ENCODE data around the gene ZIC2. TPM values are rescaled to one million over a fixed set of nuclear protein-coding genes. Genes with fewer than 3 reads are reported as not detected.
A peak's percentile ranks its signal among the peaks of the same experiment; 100 is the strongest.

Gene ZIC2
- total and polyA plus RNA-seq, 2 donors = 0.05 to 0.30 TPM

- no peak overlapping the region for H3K4me3 ChIP-seq (ENCODE audit: low read length in 2 of 2)
- no peak overlapping the region for H3K27ac ChIP-seq (ENCODE audit: low read depth in 1 of 2, low read length in 1 of 2)
- peak in 1 of 9 donors; percentile 15 for DNase-seq (ENCODE audit: low read depth in 6 of 9, low spot score in 9 of 9)
- no peaks in the 10 kb centered on the region for H3K36me3 ChIP-seq (ENCODE audit: control insufficient read depth in 2 of 2, insufficient read depth in 2 of 2, low read length in 1 of 2)
- 12% methylated on average over 20 of the region's 20 CpGs for WGBS
- H3K4me1 ChIP-seq (ENCODE audit: control insufficient read depth in 2 of 2, insufficient read depth in 2 of 2, low read length in 2 of 2) = peaks cover 6 to 22% of the 10 kb centered on the region in 2 donors
- peaks cover 1 to 23% of the 10 kb centered on the region in 2 donors for H3K9me3 ChIP-seq (ENCODE audit: control insufficient read depth in 2 of 2, insufficient read depth in 1 of 2, low read length in 1 of 2)
- peaks cover 87 to 99% of the 10 kb centered on the region in 2 donors for H3K27me3 ChIP-seq (ENCODE audit: control insufficient read depth in 2 of 2, insufficient read depth in 1 of 2, low read length in 1 of 2)
Measured at GRCh38 chr13:99987154-99988019, 5.8 kb downstream of the ZIC2 start.

GRCh38 chr13:99988529-99989275 lies 7.1 kb downstream of the ZIC2 start:
- H3K9me3 ChIP-seq (ENCODE audit: control insufficient read depth in 2 of 2, insufficient read depth in 1 of 2, low read length in 1 of 2) = peaks cover 1 to 16% of the 10 kb centered on the region in 2 donors
- no peak overlapping the region for H3K4me3 ChIP-seq (ENCODE audit: low read length in 2 of 2)
- DNase-seq (ENCODE audit: low read depth in 6 of 9, low spot score in 9 of 9) = peak in 1 of 9 donors; percentile 4
- H3K27me3 ChIP-seq (ENCODE audit: control insufficient read depth in 2 of 2, insufficient read depth in 1 of 2, low read length in 1 of 2) = peaks cover 82 to 99% of the 10 kb centered on the region in 2 donors
- WGBS = 8% methylated on average over 43 of the region's 43 CpGs
- H3K4me1 ChIP-seq (ENCODE audit: control insufficient read depth in 2 of 2, insufficient read depth in 2 of 2, low read length in 2 of 2) = peaks cover 4 to 15% of the 10 kb centered on the region in 2 donors
- H3K36me3 ChIP-seq (ENCODE audit: control insufficient read depth in 2 of 2, insufficient read depth in 2 of 2, low read length in 1 of 2) = no peaks in the 10 kb centered on the region
- no peak overlapping the region for H3K27ac ChIP-seq (ENCODE audit: low read depth in 1 of 2, low read length in 1 of 2)

GRCh38 chr13:99989276-99990125 lies 7.9 kb downstream of the ZIC2 start:
- Histone ChIP-seq H3K4me3 (ENCODE audit: low read length in 2 of 2) (no peak overlapping the region), H3K27me3 (ENCODE audit: control insufficient read depth in 2 of 2, insufficient read depth in 1 of 2, low read length in 1 of 2) (peaks cover 79 to 99% of the 10 kb centered on the region in 2 donors), H3K36me3 (ENCODE audit: control insufficient read depth in 2 of 2, insufficient read depth in 2 of 2, low read length in 1 of 2) (no peaks in the 10 kb centered on the region), H3K27ac (ENCODE audit: low read depth in 1 of 2, low read length in 1 of 2) (no peak overlapping the region), H3K4me1 (ENCODE audit: control insufficient read depth in 2 of 2, insufficient read depth in 2 of 2, low read length in 2 of 2) (peaks cover 4 to 15% of the 10 kb centered on the region in 2 donors), H3K9me3 (ENCODE audit: control insufficient read depth in 2 of 2, insufficient read depth in 1 of 2, low read length in 1 of 2) (peaks cover 1 to 14% of the 10 kb centered on the region in 2 donors)
- DNase-seq (ENCODE audit: low read depth in 6 of 9, low spot score in 9 of 9) = peak in 1 of 9 donors; percentile 17
- 8% methylated on average over 42 of the region's 42 CpGs for WGBS

- Histone ChIP-seq H3K27ac (ENCODE audit: low read depth in 1 of 2, low read length in 1 of 2) (no peak overlapping the region), H3K36me3 (ENCODE audit: control insufficient read depth in 2 of 2, insufficient read depth in 2 of 2, low read length in 1 of 2) (no peaks in the 10 kb centered on the region), H3K4me3 (ENCODE audit: low read length in 2 of 2) (no peak overlapping the region), H3K4me1 (ENCODE audit: control insufficient read depth in 2 of 2, insufficient read depth in 2 of 2, low read length in 2 of 2) (peaks cover 0 to 11% of the 10 kb centered on the region in 2 donors), H3K27me3 (ENCODE audit: control insufficient read depth in 2 of 2, insufficient read depth in 1 of 2, low read length in 1 of 2) (peaks cover 73 to 100% of the 10 kb centered on the region in 2 donors), H3K9me3 (ENCODE audit: control insufficient read depth in 2 of 2, insufficient read depth in 1 of 2, low read length in 1 of 2) (peaks cover 1 to 14% of the 10 kb centered on the region in 2 donors)
- 8% methylated on average over 42 of the region's 42 CpGs for WGBS
- peak in 1 of 9 donors; percentile 7 for DNase-seq (ENCODE audit: low read depth in 6 of 9, low spot score in 9 of 9)
Measured at GRCh38 chr13:99990126-99990977, 8.8 kb downstream of the ZIC2 start.

- Histone ChIP-seq H3K27ac (ENCODE audit: low read depth in 1 of 2, low read length in 1 of 2) (no peak overlapping the region), H3K9me3 (ENCODE audit: control insufficient read depth in 2 of 2, insufficient read depth in 1 of 2, low read length in 1 of 2) (peaks cover 1 to 14% of the 10 kb centered on the region in 2 donors), H3K36me3 (ENCODE audit: control insufficient read depth in 2 of 2, insufficient read depth in 2 of 2, low read length in 1 of 2) (no peaks in the 10 kb centered on the region), H3K27me3 (ENCODE audit: control insufficient read depth in 2 of 2, insufficient read depth in 1 of 2, low read length in 1 of 2) (peaks cover 76 to 100% of the 10 kb centered on the region in 2 donors), H3K4me1 (ENCODE audit: control insufficient read depth in 2 of 2, insufficient read depth in 2 of 2, low read length in 2 of 2) (peaks cover 0 to 11% of the 10 kb centered on the region in 2 donors), H3K4me3 (ENCODE audit: low read length in 2 of 2) (no peak overlapping the region)
- DNase-seq (ENCODE audit: low read depth in 6 of 9, low spot score in 9 of 9) = peak in 1 of 9 donors; percentile 2
- WGBS = 12% methylated on average over 35 of the region's 35 CpGs
Measured at GRCh38 chr13:99991013-99991827, 9.6 kb downstream of the ZIC2 start.

- Histone ChIP-seq H3K4me3 (ENCODE audit: low read length in 2 of 2) (no peak overlapping the region), H3K27me3 (ENCODE audit: control insufficient read depth in 2 of 2, insufficient read depth in 1 of 2, low read length in 1 of 2) (peaks cover 77 to 100% of the 10 kb centered on the region in 2 donors), H3K36me3 (ENCODE audit: control insufficient read depth in 2 of 2, insufficient read depth in 2 of 2, low read length in 1 of 2) (no peaks in the 10 kb centered on the region), H3K4me1 (ENCODE audit: control insufficient read depth in 2 of 2, insufficient read depth in 2 of 2, low read length in 2 of 2) (peaks cover 0 to 11% of the 10 kb centered on the region in 2 donors), H3K27ac (ENCODE audit: low read depth in 1 of 2, low read length in 1 of 2) (no peak overlapping the region), H3K9me3 (ENCODE audit: control insufficient read depth in 2 of 2, insufficient read depth in 1 of 2, low read length in 1 of 2) (peaks cover 1 to 14% of the 10 kb centered on the region in 2 donors)
- peak in 1 of 9 donors; percentile 21 for DNase-seq (ENCODE audit: low read depth in 6 of 9, low spot score in 9 of 9)
- WGBS = 13% methylated on average over 36 of the region's 36 CpGs
Measured at GRCh38 chr13:99991828-99992775, 10.5 kb downstream of the ZIC2 start.

GRCh38 chr13:99992949-99993351 lies 11.4 kb downstream of the ZIC2 start:
- DNase-seq (ENCODE audit: low read depth in 6 of 9, low spot score in 9 of 9) = peak in 1 of 9 donors; percentile 32
- Histone ChIP-seq H3K36me3 (ENCODE audit: control insufficient read depth in 2 of 2, insufficient read depth in 2 of 2, low read length in 1 of 2) (no peaks in the 10 kb centered on the region), H3K4me1 (ENCODE audit: control insufficient read depth in 2 of 2, insufficient read depth in 2 of 2, low read length in 2 of 2) (peaks cover 0 to 11% of the 10 kb centered on the region in 2 donors), H3K27ac (ENCODE audit: low read depth in 1 of 2, low read length in 1 of 2) (no peak overlapping the region), H3K4me3 (ENCODE audit: low read length in 2 of 2) (no peak overlapping the region), H3K27me3 (ENCODE audit: control insufficient read depth in 2 of 2, insufficient read depth in 1 of 2, low read length in 1 of 2) (peaks cover 77 to 100% of the 10 kb centered on the region in 2 donors), H3K9me3 (ENCODE audit: control insufficient read depth in 2 of 2, insufficient read depth in 1 of 2, low read length in 1 of 2) (peaks cover 0 to 20% of the 10 kb centered on the region in 2 donors)
- 2% methylated on average over 3 of the region's 3 CpGs for WGBS
